Sciatic nerve (tissue), 2 donors: Measurements from ENCODE around the gene GNRH2. TPM values are rescaled to one million over a fixed set of nuclear protein-coding genes. Genes with fewer than 3 reads are reported as not detected.
A peak's percentile ranks its signal among the peaks of the same experiment; 100 is the strongest.
"Not testable (repeated sequence)": the region's sequence is repeated elsewhere in the genome, so short reads cannot be mapped to it uniquely, and the experiment has no call there.

Experiments used
- ATAC-seq: fragments of 200-7000 bp; cut with Tn5 transposase; one replicate; pipeline ENCODE4 v1.9.1; 2020; ENCODE audit warnings: mild to moderate bottlenecking, moderate library complexity
- DNase-seq: peaks from one replicate; pipeline ENCODE4 v3.0.0-alpha.2; 2020; ENCODE audit warnings: low spot score
- intact Hi-C: fragments of 100-400 bp; cut with DNase I; formaldehyde crosslinking; loops from one replicate; pipeline ENCODE4 v1.14.2; 2022
- total RNA-seq: library from RNA; stranded (reverse); fragmentation: NEBNext Ultra II Directional; extraction: Animal tissue kit (Norgen Biotek cat#: 25700); gene quantifications from one replicate; pipeline ENCODE4 v1.2.1, GENCODE V29; 2021
- donor health status: DM: no; HTN: no; CAD: no.
- donor health status: DM: no; HTN: no; CAD: no.

GNRH2 gene
- total RNA-seq, 1 donor from 2014 or later, result not detected

DNA sequence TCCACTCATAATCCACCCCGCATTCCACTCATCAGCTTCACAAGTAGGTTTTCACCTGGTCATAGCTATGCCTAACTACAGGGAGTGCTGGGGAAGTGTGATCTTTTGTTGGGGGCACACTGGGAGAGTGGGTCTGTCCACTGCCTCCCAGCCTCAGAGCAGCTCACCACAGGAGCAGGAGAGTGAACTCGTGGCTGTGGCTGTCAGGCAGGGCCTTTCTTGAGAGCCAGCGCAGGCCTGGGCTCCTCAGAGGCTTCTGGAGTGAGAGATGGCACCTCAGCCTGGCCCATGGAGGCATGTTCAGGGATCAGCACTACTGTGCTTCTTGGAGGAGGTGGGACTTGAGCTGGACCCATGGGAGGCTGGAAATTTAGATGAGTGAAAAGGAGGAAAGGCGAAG, 4.0 kb upstream of the GNRH2 start:
- DNase-seq, result no peak
- no peak for ATAC-seq
- intact Hi-C loops, result no loop called here

- intact Hi-C loops, result no loop called here
- DNase-seq (no peak), ATAC-seq (no peak)
These were observed 3.3 kb upstream of the GNRH2 start for GRCh38 chr20:3040086-3040485.

DNA sequence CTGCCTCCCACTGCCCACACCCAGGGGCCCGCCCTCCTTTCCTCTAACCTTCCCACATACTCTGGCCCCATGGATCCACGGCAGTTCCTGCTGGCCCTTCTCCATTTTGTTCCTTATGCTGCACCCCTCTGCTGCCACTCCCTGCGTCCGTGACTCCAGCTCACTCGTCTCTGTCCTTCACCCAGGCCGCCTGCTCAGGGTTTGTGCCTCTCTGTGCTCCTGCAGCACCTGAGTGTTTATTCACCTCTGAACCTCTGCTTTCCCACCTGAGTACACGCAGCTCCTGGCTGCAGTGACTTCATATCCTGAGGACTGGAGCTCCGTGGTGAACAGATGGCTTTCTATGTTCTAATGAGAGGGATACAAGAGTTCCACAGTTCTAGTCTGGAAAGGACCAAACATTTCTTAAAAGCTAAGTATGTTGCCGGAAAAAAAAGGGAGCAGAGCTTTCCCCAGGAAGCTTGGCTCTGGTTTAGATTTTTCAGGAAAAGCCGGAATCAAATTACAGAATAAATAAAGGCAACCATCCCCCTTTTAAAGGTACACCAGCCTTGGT, 1.5 kb upstream of the GNRH2 start:
- ATAC-seq (no peak), DNase-seq (no peak)
- intact Hi-C loops, result no loop called here

- DNase-seq (peak; percentile 80), ATAC-seq (peak; percentile 81)
- intact Hi-C loops, result no loop called here
These were observed 797 bp upstream of the GNRH2 start for GRCh38 chr20:3042625-3043024.

GRCh38 chr20:3044336-3044965, 1.0 kb downstream of the GNRH2 start:
- DNase-seq (no peak), ATAC-seq (no peak)
- intact Hi-C loops, result no loop called here

DNA sequence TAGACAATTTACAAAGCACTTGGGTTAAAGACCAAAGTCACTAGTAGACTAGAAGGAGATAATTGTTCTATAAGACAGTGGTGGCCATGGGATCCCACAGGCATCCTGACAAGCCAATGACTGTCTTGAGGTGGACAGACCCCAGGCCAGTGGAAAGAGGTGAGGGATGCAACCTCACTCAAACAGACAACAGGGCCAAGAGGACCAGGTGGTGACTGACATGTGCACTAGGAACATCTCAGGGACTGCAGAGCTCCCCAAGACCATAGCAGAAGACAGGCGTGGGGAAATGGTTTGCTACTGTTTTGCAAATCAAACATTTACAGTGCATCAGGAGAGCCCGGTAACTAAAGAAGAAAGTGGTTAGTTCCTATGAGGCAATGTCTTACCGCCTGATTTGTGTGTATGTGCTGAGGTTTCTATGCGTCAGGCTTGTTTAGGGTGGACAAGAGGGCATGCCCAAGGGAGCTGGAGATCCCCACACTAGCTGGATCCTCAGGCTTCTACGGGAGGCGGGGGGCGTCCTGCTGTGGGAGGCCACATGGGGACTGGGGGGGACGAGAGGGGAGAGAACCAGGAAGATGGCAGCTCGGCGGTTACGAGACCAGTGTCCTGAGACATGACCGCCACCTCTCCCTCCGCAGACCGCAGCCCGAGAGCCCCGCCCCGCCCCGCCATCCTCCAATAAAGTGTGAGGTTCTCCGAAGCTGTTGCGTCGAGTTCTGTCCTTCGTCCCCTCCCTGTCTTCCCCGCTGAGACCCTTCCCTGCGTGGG, 1.8 kb downstream of the GNRH2 start:
- ATAC-seq (peak; percentile 69), DNase-seq (no peak)
- intact Hi-C loops, result no loop called here

- intact Hi-C loops, result no loop called here
- DNase-seq (peak; percentile 93), ATAC-seq (peak; percentile 89)
These were observed 2.6 kb downstream of the GNRH2 start, which contains the start of gene MRPS26 for GRCh38 chr20:3045816-3046676. Gene MRPS26, plus strand, starts transcription at chr20:3046052. Its CDS starts 17 bp downstream, at chr20:3046069.

DNA sequence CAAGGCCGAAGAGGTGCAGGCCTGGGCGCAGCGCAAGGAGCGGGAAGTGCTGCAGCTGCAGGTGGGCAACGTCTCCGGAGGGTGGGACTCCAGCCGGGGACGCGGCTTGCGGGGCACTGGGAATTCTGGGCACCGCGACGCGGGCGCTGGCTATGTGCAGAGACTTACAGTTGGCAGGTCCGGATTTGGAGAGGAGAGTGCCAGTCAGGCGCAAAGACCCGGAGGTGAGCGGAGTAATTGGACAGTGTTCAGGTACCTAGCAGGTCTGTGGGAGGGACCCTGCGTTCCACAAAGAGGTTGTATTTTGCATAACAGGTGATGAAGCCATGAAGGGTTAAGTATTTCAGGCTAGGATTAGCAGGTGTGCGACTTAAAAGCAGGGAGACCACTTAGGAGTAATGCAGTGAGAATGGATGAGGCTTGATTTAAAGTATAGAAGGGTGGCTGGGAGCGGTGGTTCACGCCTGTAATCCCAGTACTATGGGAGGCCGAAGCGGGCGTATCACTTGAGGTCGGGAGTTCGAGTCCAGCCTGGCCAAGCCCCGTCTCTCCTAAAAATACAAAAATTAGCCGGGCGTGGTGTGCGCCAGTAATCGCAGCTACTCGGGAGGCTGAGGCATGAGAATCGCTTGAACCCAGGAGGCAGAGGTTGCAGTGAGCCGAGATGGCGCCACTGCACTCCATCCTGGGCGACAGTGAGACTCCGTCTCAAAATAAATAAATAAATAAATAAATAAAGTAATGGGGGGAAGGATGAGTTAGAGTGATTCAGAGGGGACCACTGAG, 3.4 kb downstream of the GNRH2 start:
- DNase-seq (no peak), ATAC-seq (no peak)
- intact Hi-C loops, result no loop called here

- no peak for DNase-seq
These were observed 4.3 kb downstream of the GNRH2 start for GRCh38 chr20:3047486-3048419.

DNA sequence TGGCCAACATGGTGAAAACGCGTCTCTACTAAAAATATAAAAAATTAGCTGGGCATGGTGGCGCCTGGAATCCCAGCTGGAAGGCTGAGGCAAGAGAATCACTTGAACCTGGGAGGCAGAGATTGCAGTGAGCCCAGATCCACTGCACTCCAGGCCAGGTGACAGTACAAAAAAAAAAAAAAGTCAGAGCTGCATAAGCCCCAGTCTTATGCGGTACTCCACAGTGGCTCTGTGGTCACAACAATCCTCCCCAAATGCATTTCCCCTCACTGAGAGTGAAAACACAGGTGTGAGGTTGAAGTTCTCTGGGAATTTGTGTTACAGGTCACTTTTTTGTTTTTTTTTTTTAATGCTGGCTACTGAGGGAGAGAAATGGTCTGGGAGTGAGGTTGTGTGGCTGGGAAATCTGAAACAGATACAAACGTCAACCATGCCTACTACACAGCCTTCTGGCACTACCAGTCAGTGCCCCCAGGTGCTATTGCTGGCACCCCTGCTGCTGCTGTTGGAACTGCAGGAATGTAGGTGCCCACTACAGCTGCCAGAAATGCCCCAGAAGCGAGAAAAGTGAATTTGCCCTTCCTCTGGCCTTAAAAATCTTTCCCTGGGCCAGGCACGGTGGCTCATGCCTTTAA, 8.1 kb downstream of the GNRH2 start:
- ATAC-seq (no peak), DNase-seq (no peak)
- intact Hi-C loops, result no loop called here

More at GRCh38 chr20:3047486-3048419, 4.3 kb downstream of the GNRH2 start:
- no peak for ATAC-seq
- intact Hi-C loops, result no loop called here

DNA sequence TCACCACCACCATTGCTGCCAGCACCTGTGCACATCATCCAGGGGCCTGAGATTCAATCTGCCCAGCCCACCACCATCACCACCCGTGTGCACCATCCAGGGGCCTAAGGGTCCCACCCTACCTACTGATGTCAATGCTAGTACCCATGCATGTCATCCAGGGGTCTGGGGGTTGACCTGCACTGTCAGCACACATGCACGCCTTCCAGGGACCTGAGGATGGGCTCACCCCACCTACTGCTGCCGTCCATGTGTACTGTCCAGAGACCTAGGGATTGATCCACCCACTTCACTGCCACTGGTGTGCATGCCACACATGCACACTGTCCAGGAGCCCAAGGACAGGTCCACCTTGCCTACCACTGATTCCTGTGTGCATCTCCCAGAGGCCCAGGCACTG, 16.1 kb downstream of the GNRH2 start:
- intact Hi-C loops, result no loop called here
- ATAC-seq (no peak), DNase-seq (no peak)

GRCh38 chr20:3064119-3064518, 20.7 kb downstream of the GNRH2 start:
- intact Hi-C loops, ATAC-seq, DNase-seq: not testable (repeated sequence)

- ATAC-seq (no peak), DNase-seq (no peak)
- intact Hi-C loops, result no loop called here
These were observed 24.0 kb downstream of the GNRH2 start for GRCh38 chr20:3067139-3068014.

- intact Hi-C loops, result no loop called here
- ATAC-seq, result no peak
- no peak for DNase-seq
These were observed 24.7 kb downstream of the GNRH2 start for GRCh38 chr20:3068075-3068474.

DNA sequence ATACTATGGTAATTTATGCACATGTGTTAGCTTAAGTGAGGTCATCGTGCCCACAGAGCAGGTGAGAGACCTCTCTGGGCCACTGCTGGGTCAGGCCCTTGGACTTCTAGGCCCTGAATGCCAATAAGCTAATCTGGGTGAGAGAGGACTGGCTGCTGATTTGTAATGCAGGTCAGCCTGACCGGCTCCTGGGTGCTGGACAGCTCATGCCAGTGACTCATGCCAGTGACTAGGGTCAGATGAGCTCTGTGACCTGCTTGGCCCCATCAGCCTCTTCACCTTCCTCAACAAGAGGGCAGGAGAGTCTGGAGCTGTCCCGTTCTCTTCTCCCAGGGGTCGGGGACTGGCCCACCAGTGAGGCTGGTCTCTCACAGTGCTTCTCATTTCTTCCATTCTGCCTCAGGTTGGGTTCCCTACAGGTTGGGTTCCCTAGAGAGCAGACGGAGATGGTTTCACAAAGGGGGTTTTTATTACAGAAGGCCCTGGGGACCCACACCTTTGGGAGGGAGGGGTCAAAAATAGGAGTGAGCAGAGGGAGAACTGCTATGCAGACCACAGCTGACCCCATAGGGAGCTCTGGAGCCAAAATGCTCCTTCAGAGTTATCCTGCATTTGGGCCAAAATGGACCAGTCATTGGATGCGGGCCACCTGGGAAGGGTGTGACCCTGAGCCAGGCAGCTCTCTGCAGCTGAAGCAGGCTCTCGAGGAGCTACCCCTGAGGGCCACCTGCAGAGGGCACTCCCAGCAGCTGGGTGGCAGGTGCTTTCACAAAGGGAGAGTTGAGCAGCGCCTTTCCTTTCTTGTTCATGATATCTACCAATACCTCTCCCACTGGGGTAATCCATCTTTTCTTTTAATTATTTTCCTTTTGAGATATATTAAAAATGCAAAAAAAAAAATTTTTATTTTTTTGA, 25.8 kb downstream of the GNRH2 start:
- intact Hi-C loops, result no loop called here
- DNase-seq (no peak), ATAC-seq (no peak)
